ENCODE results near the gene NOL6. TPM values are rescaled to one million over a fixed set of nuclear protein-coding genes. Genes with fewer than 3 reads are reported as not detected.

NOL6 gene
- total RNA-seq, 1 experiment from 2014 or later = 49.6 TPM

DNA sequence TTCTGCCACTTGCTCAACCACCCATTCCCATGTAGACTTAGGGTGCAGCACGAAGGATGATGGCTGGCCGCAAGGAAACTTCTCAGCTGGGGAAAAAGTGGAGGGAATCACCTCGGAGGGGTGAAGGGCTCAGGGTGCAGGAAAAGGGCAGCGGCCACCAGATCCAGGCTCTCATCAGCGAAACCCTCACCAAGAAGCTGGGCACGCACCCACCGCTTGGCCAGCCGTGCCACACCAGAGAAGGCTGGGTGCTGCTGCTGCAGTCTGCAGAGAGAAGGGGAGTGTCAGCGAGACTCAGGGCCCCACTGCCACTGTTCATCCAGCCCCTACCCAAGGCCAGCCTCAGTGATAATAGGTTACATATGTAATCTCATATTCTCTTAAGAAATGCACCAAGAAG is 8.6 kb downstream of the NOL6 start:
- TF ChIP-seq, protein P1, sequence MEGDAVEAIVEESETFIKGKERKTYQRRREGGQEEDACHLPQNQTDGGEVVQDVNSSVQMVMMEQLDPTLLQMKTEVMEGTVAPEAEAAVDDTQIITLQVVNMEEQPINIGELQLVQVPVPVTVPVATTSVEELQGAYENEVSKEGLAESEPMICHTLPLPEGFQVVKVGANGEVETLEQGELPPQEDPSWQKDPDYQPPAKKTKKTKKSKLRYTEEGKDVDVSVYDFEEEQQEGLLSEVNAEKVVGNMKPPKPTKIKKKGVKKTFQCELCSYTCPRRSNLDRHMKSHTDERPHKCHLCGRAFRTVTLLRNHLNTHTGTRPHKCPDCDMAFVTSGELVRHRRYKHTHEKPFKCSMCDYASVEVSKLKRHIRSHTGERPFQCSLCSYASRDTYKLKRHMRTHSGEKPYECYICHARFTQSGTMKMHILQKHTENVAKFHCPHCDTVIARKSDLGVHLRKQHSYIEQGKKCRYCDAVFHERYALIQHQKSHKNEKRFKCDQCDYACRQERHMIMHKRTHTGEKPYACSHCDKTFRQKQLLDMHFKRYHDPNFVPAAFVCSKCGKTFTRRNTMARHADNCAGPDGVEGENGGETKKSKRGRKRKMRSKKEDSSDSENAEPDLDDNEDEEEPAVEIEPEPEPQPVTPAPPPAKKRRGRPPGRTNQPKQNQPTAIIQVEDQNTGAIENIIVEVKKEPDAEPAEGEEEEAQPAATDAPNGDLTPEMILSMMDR (conservative IDR thresholded peaks at IDR 0.05; ENCODE audit: low read depth, low read length) = no peak
- no peak for TF ChIP-seq EZH2 (IDR thresholded peaks at IDR 0.05; ENCODE audit: borderline replicate concordance, low read depth, low read length, poor library complexity, severe bottlenecking)
- intact Hi-C loops (cut with micrococcal nuclease; ENCODE audit: unreplicated experiment) = loop anchor here (5.0 kb wide), 1 partner anchor 178 kb away; no protein-coding TSS in a partner anchor
- ChIA-PET POLR2A (ENCODE audit: low non-redundant PET) (no interaction called here), CTCF (no interaction called here)
- Histone ChIP-seq H3K9me3 (ENCODE audit: low read depth, low read length, poor library complexity, severe bottlenecking) (no peaks in the 10 kb centered on the region), H3K4me3 (ENCODE audit: low read depth, low read length, poor library complexity, severe bottlenecking) (no peak overlapping the region), H3K27ac (ENCODE audit: low read depth, low read length, poor library complexity, severe bottlenecking) (no peak overlapping the region), H3K36me3 (ENCODE audit: insufficient read depth, low read length, poor library complexity, severe bottlenecking) (peaks cover 60% of the 10 kb centered on the region), H3K27me3 (replicated peaks; ENCODE audit: insufficient read depth, low read depth, low read length, poor library complexity) (no peaks in the 10 kb centered on the region), H3K4me1 (ENCODE audit: insufficient read depth, low read length, poor library complexity, severe bottlenecking) (no peaks in the 10 kb centered on the region)
- no TSS peak for BruUV-seq (replicated peaks)
- DNase-seq (ENCODE audit: low spot score) = no peak

DNA sequence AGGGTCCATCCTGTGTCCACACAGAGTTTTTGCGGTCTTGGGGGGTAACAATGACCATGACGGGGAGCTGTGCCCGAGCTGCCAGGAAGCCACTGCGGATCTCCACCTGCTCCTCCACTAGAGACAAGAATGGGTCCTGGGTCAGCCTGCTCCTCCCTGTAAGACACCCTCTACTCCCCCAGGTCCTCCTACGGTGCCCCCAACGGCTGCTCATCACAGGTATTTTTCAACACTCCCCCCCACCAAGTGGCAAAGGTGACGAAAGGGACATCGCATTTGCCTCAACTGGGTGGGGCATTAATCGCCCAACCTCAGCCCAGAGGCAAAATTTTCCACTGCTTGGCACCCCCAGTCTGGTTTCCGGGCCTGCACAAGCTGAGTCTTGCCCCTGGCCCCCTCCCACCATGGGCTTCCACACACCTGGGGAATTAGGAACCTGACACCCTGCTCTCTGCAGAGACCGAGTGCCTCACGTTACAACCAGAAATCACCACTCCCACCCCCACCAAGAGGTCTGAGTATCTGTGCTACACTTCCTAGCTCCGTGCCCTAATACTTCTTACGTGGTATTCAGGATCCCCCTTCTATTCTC is 9.6 kb downstream of the NOL6 start:
- no peak for DNase-seq (ENCODE audit: low spot score)
- no peak for TF ChIP-seq EZH2 (IDR thresholded peaks at IDR 0.05; ENCODE audit: borderline replicate concordance, low read depth, low read length, poor library complexity, severe bottlenecking)
- Histone ChIP-seq H3K9me3 (ENCODE audit: low read depth, low read length, poor library complexity, severe bottlenecking) (no peaks in the 10 kb centered on the region), H3K27me3 (replicated peaks; ENCODE audit: insufficient read depth, low read depth, low read length, poor library complexity) (no peaks in the 10 kb centered on the region), H3K36me3 (ENCODE audit: insufficient read depth, low read length, poor library complexity, severe bottlenecking) (peaks cover 54% of the 10 kb centered on the region), H3K4me3 (ENCODE audit: low read depth, low read length, poor library complexity, severe bottlenecking) (no peak overlapping the region), H3K27ac (ENCODE audit: low read depth, low read length, poor library complexity, severe bottlenecking) (no peak overlapping the region), H3K4me1 (ENCODE audit: insufficient read depth, low read length, poor library complexity, severe bottlenecking) (no peaks in the 10 kb centered on the region)
- CTCF ChIA-PET = no interaction called here
- no TSS peak for BruUV-seq (replicated peaks)
- POLR2A ChIA-PET (ENCODE audit: low non-redundant PET) = no interaction called here
- intact Hi-C loops (cut with micrococcal nuclease; ENCODE audit: unreplicated experiment) = no loop called here

GRCh38 chr9:33463151-33463550 is 10.6 kb downstream of the NOL6 start:
- no peak overlapping the region for H3K27ac ChIP-seq (ENCODE audit: low read depth, low read length, poor library complexity, severe bottlenecking)
- BruUV-seq (replicated peaks) = no TSS peak
- ChIA-PET CTCF (interaction anchor here (3.2 kb wide), 1 partner anchor 10 kb away, joined by 11 read pairs; no protein-coding TSS in a partner anchor), POLR2A (ENCODE audit: low non-redundant PET) (no interaction called here)
- no peak for DNase-seq (ENCODE audit: low spot score)
- no peaks in the 10 kb centered on the region for H3K27me3 ChIP-seq (replicated peaks; ENCODE audit: insufficient read depth, low read depth, low read length, poor library complexity)
- no peaks in the 10 kb centered on the region for H3K9me3 ChIP-seq (ENCODE audit: low read depth, low read length, poor library complexity, severe bottlenecking)
- intact Hi-C loops (cut with micrococcal nuclease; ENCODE audit: unreplicated experiment) = no loop called here
- TF ChIP-seq EZH2 (IDR thresholded peaks at IDR 0.05; ENCODE audit: borderline replicate concordance, low read depth, low read length, poor library complexity, severe bottlenecking) = no peak
- TF ChIP-seq, protein P1 (conservative IDR thresholded peaks at IDR 0.05; ENCODE audit: low read depth, low read length) = no peak
- peaks cover 44% of the 10 kb centered on the region for H3K36me3 ChIP-seq (ENCODE audit: insufficient read depth, low read length, poor library complexity, severe bottlenecking)
- no peak overlapping the region for H3K4me3 ChIP-seq (ENCODE audit: low read depth, low read length, poor library complexity, severe bottlenecking)
- H3K4me1 ChIP-seq (ENCODE audit: insufficient read depth, low read length, poor library complexity, severe bottlenecking) = no peaks in the 10 kb centered on the region

GRCh38 chr9:33461492-33461891 is 12.2 kb downstream of the NOL6 start:
- TSS peak; percentile 17 for BruUV-seq (replicated peaks)
- Histone ChIP-seq H3K4me3 (ENCODE audit: low read depth, low read length, poor library complexity, severe bottlenecking) (no peak overlapping the region), H3K9me3 (ENCODE audit: low read depth, low read length, poor library complexity, severe bottlenecking) (no peaks in the 10 kb centered on the region), H3K36me3 (ENCODE audit: insufficient read depth, low read length, poor library complexity, severe bottlenecking) (peaks cover 30% of the 10 kb centered on the region), H3K27me3 (replicated peaks; ENCODE audit: insufficient read depth, low read depth, low read length, poor library complexity) (no peaks in the 10 kb centered on the region), H3K4me1 (ENCODE audit: insufficient read depth, low read length, poor library complexity, severe bottlenecking) (no peaks in the 10 kb centered on the region), H3K27ac (ENCODE audit: low read depth, low read length, poor library complexity, severe bottlenecking) (no peak overlapping the region)
- CTCF ChIA-PET = interaction anchor here (3.2 kb wide), 1 partner anchor 9 kb away, joined by 11 read pairs; no protein-coding TSS in a partner anchor
- POLR2A ChIA-PET (ENCODE audit: low non-redundant PET) = no interaction called here
- no peak for DNase-seq (ENCODE audit: low spot score)
- TF ChIP-seq EZH2 (IDR thresholded peaks at IDR 0.05; ENCODE audit: borderline replicate concordance, low read depth, low read length, poor library complexity, severe bottlenecking) = no peak
- TF ChIP-seq, protein P1 (conservative IDR thresholded peaks at IDR 0.05; ENCODE audit: low read depth, low read length) = no peak
- intact Hi-C loops (cut with micrococcal nuclease; ENCODE audit: unreplicated experiment) = no loop called here

All from A673 (cell line).